Stimulated activated CD8-positive, alpha-beta memory T cell treated with anti-CD3 and anti-CD28 coated beads, Interleukin-15, amount 100 ng/mL, for 24 hours (primary cell): ENCODE data around the gene OR51S1.
"Not testable (repeated sequence)": the region's sequence is repeated elsewhere in the genome, so short reads cannot be mapped to it uniquely, and the experiment has no call there.

Source experiments
- DNase-seq: peaks from one replicate; pipeline ENCODE4 v3.0.0-alpha.2; 2020; ENCODE audit warnings: low read depth

OR51S1 gene

GRCh38 chr11:4848908-4849532 is at the start of gene OR51S1:
OR51S1 (minus strand) TSS chr11:4849208; CDS start chr11:4849208, 0 bp downstream.
- no peak for DNase-seq

- no peak for DNase-seq
These were observed 43.1 kb upstream of the OR51S1 start for GRCh38 chr11:4891996-4892640.

DNA sequence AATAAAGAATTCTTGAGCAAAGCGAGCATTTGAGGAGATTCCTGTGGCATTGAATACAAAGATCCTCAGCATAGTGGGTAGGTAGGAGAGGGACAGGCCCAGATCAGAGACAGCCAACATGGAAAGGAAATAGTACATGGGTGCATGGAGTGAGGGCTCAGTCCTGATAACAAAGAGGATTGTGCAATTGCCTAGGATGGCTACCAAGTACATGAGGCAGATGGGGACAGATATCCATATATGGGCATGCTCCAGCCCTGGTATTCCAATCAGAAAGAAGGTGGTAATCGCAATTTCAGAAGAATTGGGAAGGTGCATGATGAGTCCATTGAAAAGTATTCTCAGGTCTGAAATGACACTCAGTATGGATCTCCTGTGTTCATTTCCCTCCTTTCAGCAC is 41.3 kb upstream of the OR51S1 start:
- DNase-seq = no peak

- no peak for DNase-seq
These were observed 38.6 kb upstream of the OR51S1 start for GRCh38 chr11:4887591-4887990.

DNA sequence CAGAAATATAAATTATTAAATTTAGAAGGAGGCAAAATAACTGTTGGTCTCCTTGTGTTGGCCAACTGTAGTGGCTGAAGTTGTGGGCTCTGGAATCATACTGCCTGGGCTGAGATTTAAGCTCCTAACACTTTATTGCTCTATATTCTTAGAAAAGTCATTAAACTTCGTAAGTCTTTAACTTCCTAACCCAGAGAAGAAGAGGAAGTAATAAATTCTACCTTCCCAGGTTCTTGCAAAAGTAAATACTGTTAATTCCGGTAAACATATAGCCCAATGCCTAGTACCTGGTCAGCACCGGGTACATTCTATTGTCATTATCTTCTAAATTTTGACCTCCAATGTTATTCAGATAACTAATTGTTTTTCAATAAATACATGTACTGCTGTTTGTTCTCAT is 37.2 kb upstream of the OR51S1 start:
- no peak for DNase-seq

- no peak for DNase-seq
These were observed 35.4 kb upstream of the OR51S1 start for GRCh38 chr11:4884361-4884760.

DNA sequence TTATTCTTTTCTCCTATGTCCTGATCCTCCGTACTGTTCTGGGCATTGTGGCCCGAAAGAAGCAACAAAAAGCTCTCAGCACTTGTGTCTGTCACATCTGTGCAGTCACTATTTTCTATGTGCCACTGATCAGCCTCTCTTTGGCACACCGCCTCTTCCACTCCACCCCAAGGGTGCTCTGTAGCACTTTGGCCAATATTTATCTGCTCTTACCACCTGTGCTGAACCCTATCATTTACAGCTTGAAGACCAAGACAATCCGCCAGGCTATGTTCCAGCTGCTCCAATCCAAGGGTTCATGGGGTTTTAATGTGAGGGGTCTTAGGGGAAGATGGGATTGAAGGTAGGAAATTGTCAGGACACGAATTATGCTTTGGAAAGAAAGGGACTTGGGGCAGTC is 33.5 kb upstream of the OR51S1 start:
- no peak for DNase-seq

GRCh38 chr11:4881860-4882500 is 33.0 kb upstream of the OR51S1 start, which contains the start of gene OR51T1:
OR51T1 (plus strand) TSS chr11:4881900; CDS start chr11:4881900, 0 bp downstream.
- no peak for DNase-seq

GRCh38 chr11:4881188-4881587 is 32.2 kb upstream of the OR51S1 start:
- no peak for DNase-seq

DNA sequence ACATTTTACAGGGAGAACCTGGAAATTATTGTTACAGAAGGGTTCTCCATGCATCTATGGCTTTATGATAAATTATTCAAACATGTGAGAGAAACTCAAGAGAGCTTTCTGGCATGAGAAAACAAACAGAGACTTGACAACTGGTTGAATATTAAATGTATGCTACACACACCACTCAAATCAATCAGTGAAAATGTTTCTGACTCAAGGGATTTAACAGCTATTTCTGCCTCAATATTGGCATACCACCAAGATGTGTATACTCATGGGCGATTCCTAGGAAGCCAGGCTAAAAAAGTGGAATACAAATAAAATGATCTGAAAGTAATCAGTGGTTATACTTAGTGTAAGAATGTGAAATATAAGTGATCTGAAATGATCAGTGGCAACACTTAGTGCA is 16.8 kb upstream of the OR51S1 start:
- DNase-seq = no peak

DNA sequence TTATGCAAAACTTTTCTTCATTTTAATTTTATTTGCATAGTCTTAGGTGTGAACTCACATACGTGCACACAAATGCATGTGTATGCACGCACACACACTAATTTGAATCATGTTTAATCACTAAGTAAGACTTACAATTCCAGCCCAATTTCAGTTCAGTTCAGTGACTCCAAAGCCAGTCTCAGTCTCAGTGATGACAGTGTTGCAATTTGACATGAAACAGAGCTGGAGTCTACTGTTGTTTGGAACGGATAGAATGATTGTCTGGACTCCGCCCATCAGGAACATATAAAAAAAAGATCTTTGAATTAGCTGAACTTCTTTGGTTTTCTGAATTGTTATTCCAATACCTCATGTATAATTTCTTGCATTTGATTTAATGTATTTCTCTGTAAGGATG is 14.9 kb upstream of the OR51S1 start:
- DNase-seq = no peak

DNA sequence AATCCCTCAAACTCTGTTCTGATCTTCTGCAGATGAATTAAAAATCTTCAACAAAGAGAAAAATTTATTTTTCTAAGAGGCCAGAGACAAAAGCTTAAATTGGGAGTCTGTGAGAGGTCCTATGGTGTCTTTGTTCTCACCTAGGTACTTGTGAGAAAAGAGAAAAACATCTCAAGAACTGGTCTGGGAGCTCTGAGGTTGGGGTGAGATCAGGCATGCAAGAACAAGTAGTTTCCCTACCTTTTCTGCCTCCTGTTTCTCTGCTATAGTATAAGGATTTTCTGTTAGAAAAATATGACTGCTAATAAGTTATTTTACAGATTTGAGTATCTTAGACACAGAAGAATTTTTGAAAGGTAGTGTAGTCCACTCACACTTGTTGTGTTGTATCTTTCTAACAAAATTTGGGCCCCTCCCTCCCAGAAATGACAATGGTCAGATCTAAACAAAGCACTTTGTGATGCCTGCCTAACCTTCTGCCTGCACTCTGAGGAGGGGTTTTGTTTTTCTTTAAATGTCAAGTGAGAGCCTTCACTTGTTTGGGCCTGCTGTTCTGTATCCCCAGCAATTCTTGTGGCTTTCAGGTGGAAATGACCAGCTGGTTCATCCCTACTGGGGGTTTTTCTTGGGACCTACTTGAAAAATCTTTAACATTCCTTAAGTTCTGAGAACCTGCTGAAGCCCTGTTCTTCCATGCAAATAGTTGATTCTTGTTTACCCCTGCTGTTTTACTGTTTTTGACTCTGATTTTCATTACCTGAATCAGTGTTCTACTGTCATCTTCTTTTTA is 13.6 kb upstream of the OR51S1 start:
- no peak for DNase-seq

GRCh38 chr11:4854286-4854685 is 5.3 kb upstream of the OR51S1 start:
- not testable (repeated sequence) for DNase-seq

GRCh38 chr11:4851033-4851432 is 2.0 kb upstream of the OR51S1 start:
- DNase-seq = no peak

DNA sequence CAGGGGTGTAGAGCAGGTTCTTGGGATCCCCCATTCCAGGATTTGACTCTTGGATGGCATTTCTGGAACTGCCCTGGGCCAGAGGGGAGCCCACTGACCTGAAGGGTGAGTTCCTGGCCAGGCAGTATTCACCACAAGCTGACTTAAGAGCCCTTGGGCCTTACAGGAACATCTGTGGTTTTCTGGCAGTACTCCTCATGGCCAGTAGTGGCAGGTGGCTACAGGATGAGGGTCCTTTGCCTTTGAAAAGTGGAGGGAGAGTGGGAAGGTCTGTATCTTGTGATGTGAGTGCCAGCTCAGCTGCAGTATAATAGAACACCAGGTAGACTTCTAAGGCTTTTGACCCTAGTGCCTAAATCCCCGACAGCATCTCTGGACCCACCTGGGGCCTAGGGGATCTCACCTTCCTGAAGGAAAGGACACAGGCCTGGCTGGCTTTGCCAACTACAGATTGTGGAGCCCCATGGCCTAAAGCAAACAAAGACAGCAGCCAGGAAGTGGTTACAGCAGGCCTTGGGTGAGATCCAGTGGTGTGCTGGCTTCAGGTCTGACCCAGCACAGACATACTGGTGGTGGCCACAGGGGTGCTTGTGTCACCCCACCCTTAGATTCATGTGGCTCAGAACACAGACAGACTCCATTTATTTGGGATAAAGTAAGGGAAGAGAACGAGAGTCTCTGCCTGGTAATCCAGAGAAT is 9.0 kb downstream of the OR51S1 start:
- no peak for DNase-seq

GRCh38 chr11:4830909-4831308 is 18.1 kb downstream of the OR51S1 start:
- DNase-seq = no peak

GRCh38 chr11:4830346-4830745 is 18.7 kb downstream of the OR51S1 start:
- no peak for DNase-seq

DNA sequence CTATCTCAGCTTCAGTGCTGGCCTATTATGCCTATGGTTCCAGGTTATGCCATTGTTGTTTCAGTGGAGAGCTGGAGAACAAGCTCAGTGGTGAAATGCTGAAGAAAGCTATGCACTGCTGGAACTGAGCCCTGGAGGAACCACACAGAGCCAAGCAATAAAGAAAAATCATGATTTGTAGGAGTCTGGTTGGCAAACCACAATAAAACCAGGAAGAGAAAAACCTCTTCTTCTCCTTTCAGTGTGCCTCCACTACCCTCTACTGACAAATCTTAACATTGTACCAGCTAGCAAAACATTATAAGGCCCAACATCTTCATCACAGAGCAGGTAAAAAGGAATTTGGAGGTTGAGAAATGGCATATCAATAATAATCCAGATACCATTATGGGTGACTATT is 22.6 kb downstream of the OR51S1 start:
- DNase-seq = no peak

- no peak for DNase-seq
These were observed 23.9 kb downstream of the OR51S1 start for GRCh38 chr11:4825132-4825531.

DNA sequence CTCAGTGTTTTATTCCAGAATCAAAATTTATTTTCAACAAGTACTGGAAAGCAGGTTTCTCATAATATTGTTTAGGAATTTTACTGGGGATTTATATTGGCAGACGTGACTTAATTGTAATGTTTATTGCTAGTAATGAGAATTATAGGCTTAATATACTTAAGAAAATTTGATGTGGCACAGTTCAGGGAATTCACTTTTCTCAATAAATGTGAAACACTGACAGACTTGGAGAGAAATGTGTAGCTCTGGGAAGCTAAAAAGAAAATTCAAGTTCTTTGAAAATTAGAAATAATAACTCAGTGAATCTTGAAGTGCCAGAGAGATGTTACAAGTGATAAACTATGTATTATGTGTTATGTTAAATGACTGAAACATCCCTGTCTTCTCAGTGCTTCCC is 28.0 kb downstream of the OR51S1 start, which contains the start of gene OR51F2:
TSS of gene OR51F2 (plus strand) at position 301 of the 400 bp plus-strand sequence. CDS start 101 bp downstream, outside the sequence.
- no peak for DNase-seq

DNA sequence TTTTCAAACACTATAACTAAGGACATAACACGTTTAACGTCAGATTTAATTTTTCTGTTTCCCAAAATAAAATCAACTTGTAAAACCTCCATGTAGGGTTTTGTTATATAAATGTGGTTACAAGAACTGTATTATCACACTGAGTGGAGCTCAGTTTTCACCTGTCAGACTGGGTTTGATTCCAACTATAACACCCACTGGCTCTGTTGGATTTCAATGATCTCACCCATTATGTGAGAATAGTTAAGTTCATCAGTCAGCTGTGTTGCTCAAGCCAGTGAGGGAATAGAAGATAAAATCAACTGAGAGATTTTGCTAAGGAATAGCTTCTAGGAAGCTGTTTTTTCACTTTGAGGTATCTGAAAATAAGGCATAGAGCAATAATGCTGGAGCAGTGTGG is 39.8 kb downstream of the OR51S1 start:
- no peak for DNase-seq

GRCh38 chr11:4808476-4808875 is 40.5 kb downstream of the OR51S1 start:
- no peak for DNase-seq
